Fibroblast of skin of right quadriceps (primary cell): ENCODE results near the gene CSNK1D.

Source experiments
- DNase-seq: peaks from one replicate; pipeline ENCODE4 v3.0.0-alpha.2; 2013

The CSNK1D gene

GRCh38 chr17:82238472-82239201 lies 34.9 kb downstream of the CSNK1D start:
- DNase-seq: peak; percentile 62

DNA sequence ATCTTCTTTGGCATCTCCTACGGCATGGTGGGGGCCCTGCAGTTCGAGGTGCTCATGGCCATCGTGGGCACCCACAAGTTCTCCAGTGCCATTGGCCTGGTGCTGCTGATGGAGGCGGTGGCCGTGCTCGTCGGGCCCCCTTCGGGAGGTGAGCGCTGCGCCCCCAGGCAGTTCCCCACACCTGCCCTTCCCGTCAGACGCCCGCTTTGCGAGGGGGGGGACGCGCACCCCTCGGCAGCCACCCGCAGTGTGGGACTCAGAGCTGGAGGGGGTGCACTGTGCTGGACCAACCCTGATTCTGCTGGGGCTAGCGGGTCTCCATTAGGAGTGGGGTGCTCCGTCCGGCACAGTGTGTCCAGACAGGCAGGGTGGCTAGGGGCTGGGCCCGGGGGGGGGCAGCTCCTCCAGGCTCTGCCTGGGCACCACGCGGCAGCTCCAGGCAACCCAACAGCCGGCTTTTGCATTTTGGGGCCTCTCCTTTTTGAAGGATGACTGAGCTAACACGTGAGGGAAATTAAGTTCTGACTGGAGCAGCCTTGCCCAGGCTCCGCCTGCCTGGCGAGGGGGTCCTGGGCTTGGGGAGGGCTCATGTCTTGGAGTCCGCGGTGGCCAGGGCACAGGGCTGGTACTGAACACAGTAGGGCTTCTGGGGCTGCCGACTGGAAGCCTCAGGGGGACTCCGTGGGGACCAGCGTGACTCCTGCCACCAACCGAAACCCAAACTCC lies 35.6 kb downstream of the CSNK1D start:
- DNase-seq: no peak

DNA sequence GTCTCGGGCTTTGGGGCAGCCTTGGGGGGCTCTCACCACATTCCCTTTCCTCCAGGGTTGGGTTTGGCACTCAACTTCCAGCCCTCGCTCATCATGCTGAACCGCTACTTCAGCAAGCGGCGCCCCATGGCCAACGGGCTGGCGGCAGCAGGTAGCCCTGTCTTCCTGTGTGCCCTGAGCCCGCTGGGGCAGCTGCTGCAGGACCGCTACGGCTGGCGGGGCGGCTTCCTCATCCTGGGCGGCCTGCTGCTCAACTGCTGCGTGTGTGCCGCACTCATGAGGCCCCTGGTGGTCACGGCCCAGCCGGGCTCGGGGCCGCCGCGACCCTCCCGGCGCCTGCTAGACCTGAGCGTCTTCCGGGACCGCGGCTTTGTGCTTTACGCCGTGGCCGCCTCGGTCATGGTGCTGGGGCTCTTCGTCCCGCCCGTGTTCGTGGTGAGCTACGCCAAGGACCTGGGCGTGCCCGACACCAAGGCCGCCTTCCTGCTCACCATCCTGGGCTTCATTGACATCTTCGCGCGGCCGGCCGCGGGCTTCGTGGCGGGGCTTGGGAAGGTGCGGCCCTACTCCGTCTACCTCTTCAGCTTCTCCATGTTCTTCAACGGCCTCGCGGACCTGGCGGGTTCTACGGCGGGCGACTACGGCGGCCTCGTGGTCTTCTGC lies 36.3 kb downstream of the CSNK1D start:
- no peak for DNase-seq

- no peak for DNase-seq
Measured at GRCh38 chr17:82236142-82236971, 37.1 kb downstream of the CSNK1D start.

- no peak for DNase-seq
Measured at GRCh38 chr17:82235775-82236141, 37.7 kb downstream of the CSNK1D start.

GRCh38 chr17:82235056-82235774 lies 38.3 kb downstream of the CSNK1D start:
- no peak for DNase-seq

DNA sequence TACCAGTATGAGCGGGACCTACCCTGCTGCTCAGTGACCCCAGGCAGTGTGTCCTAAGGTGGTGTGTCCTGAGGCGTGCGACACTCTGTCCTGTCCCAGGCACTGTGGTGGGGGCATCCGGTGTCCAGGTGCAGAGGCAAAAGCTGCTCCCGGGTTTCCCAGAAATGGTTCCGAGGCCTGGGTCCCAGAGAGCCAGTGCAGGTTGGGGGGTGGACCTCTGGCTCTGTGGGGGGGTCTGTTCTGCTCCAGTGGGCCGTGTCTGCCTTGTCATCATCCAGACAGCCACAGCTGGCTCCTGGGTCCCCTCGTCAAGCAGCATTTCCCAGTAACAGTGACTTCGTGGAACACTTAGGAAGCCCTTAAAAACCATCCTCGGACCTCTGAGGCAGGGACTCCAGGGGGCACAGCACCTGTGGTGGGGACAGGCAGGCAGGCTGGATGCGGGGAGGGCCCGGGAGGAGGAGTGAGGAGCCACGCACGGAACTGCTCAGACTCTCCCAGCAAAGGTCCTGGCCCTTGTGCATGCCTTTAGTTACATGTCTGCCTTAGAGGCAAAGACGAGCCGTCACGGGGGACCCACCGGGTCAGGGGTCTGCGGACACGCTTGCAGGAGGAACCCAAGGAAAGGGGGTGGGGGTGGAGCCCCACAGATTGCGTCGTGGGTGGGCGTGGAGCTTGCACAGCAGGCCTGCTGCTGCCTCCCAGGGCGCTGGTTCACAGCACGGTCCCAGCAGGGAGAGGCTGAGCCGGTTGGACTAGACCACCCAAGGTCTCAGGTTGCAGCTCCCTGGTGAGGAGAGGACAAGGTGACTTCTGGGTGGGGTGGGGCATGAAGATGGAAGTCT lies 39.1 kb downstream of the CSNK1D start:
- DNase-seq: no peak

GRCh38 chr17:82232876-82233785 lies 40.4 kb downstream of the CSNK1D start:
- no peak for DNase-seq

GRCh38 chr17:82232322-82232820 lies 41.1 kb downstream of the CSNK1D start:
- no peak for DNase-seq

DNA sequence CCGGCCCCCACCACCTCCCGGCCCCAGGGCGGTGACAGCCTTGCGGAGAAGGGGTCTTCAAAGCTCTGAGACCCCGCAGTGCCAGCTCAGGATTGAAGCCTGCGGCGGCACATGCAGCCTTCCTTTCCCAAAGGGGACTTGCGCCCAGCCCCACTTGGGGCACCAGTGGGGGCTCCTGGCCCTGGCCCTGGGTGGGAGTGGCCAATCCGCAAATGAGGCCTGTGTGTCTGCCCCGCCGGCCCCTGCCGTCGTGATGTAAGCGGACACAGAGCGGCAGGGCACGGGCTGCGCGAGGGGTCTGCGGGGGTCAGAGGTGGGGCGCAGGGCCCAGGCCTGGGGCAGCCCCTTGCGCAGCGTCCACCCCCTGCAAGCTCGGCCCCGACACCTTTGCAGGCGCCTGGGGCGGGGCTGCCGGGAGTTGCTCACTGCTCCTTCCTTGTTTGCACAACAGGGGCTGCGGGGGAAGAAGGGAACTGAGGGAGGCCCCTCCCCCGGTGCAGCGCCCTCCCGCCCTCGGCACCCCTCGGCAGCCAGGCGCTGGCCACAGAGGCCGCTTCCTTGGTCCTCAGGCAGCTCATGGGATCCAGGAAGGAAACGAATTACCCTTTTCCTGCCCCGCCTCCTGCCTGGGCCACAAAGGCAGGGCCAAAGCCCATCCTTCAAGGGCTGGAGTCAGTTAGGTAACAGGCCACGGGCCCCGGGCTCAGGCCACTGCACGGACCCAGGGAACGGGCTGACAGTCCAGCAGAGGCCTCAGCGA lies 41.8 kb downstream of the CSNK1D start:
- DNase-seq: no peak

DNA sequence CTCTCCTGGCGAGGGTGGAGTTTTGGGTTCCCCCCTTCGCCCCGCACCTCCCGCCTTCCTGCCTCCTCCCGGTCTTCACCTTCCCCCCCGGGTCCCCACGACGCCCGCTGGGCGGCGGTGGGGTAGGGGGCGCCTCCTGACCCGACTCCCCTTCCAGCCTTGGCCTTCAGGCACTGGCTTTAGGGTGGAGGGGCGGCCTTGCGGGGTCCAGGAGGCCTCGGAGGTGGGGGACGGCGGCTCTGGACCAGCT lies 42.3 kb downstream of the CSNK1D start:
- DNase-seq: no peak

- peak; percentile 87 for DNase-seq
Measured at GRCh38 chr17:82230609-82231311, 42.7 kb downstream of the CSNK1D start.

GRCh38 chr17:82229698-82230608 lies 43.5 kb downstream of the CSNK1D start:
- no peak for DNase-seq

DNA sequence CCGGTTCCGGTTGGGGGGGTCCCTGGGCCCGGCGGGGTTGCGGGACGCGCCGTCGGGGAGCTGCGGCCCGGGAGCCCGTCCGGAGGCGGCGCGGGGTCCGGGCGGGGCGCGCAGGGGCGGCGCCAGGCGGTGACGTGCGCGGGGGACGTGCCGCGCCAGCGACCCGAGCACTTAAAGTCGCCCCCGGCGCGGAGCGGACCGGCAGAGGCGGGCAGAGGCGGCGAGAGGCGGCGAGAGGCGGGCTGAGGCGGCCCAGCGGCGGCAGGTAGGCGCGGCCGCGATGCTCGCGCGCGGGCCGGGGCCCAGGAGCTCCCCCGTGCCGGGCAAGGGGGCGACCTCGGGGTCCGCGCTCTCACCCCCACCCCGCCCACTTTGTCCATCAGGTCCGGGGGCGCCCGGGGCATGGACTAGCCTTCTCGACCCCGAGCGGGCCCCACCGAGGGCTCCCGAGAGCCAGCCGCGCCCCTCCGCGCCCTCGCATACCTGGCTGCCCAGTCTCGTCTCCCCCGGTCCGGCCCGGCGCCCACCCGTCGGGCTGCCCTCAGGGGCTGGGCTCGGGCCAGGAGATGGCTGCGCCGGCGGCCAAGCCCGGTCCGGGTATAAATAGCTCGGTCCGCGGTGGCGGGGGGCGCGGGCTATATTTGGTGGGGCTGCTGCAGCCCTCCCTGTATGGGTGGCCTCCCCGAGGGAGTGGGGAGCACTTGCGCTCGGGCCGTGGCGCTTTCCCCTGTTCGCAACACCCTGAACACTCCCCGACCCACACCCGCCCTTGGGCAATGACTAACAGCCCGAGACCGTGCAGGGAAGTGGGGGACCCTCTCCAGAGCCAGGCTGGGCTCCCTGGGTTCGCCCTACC lies 44.4 kb downstream of the CSNK1D start, which contains the start of gene SLC16A3:
Gene SLC16A3 (plus strand): TSS at position 201 of the 856 bp plus-strand sequence. CDS start 6,967 bp downstream, outside the sequence.
- DNase-seq: peak; percentile 76

DNA sequence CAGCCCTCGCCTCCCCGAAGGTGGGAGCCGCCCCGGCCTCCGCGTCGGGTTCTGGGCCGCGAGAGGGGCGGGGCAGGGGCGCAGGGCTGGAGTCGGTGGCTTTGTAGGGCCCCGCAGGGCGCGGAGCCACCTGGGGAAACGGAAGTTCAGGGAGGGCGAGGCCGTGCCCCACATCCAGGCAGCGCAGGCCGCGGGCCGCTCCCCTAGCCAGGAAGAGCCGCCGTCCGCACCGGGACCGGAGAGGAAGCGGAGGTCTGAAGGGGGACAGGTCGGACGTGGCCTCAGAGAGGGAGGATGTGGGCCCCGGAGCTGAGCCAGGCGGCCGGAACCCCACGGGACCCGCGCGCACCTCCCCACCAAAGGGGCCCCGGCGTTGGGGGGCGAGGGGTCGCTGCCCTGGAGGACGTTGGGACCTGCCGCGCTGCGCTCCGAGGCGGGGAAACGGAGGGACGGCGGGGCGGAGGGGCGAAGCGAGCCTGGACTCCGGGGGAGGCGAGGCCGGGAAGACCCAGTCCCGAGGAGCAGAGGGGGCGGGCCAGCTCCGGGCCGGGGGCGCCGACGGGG lies 45.1 kb downstream of the CSNK1D start:
- DNase-seq: no peak

GRCh38 chr17:82227629-82228277 lies 45.7 kb downstream of the CSNK1D start:
- DNase-seq: no peak
